Measurements from ENCODE around the gene BRD3OS.

Gene BRD3OS

GRCh38 chr9:134004881-134005280 is 20.4 kb upstream of the BRD3OS start:
- no peak for DNase-seq (ENCODE audit: low read depth)

GRCh38 chr9:134005381-134005780 is 19.9 kb upstream of the BRD3OS start:
- DNase-seq (ENCODE audit: low read depth): no peak

- no peak for DNase-seq (ENCODE audit: low read depth)
Measured at GRCh38 chr9:134007150-134007549, 18.1 kb upstream of the BRD3OS start.

GRCh38 chr9:134007571-134007970 is 17.7 kb upstream of the BRD3OS start:
- DNase-seq (ENCODE audit: low read depth): no peak

GRCh38 chr9:134010310-134011173 is 14.7 kb upstream of the BRD3OS start:
- no peak for DNase-seq (ENCODE audit: low read depth)

- DNase-seq (ENCODE audit: low read depth): no peak
Measured at GRCh38 chr9:134011401-134011800, 13.9 kb upstream of the BRD3OS start.

- DNase-seq (ENCODE audit: low read depth): no peak
Measured at GRCh38 chr9:134014946-134015345, 10.3 kb upstream of the BRD3OS start.

- no peak for DNase-seq (ENCODE audit: low read depth)
Measured at GRCh38 chr9:134024214-134024792, 978 bp upstream of the BRD3OS start.

GRCh38 chr9:134025606-134026541 is 593 bp downstream of the BRD3OS start:
- DNase-seq (ENCODE audit: low read depth): peak; percentile 26

- no peak for DNase-seq (ENCODE audit: low read depth)
Measured at GRCh38 chr9:134026581-134026980, 1.3 kb downstream of the BRD3OS start.

GRCh38 chr9:134026981-134027380 is 1.7 kb downstream of the BRD3OS start:
- DNase-seq (ENCODE audit: low read depth): no peak

- DNase-seq (ENCODE audit: low read depth): no peak
Measured at GRCh38 chr9:134027561-134027960, 2.3 kb downstream of the BRD3OS start.

GRCh38 chr9:134028076-134028475 is 2.8 kb downstream of the BRD3OS start:
- no peak for DNase-seq (ENCODE audit: low read depth)

- no peak for DNase-seq (ENCODE audit: low read depth)
Measured at GRCh38 chr9:134028575-134029247, 3.4 kb downstream of the BRD3OS start.

- no peak for DNase-seq (ENCODE audit: low read depth)
Measured at GRCh38 chr9:134029248-134030226, 4.3 kb downstream of the BRD3OS start.

- DNase-seq (ENCODE audit: low read depth): no peak
Measured at GRCh38 chr9:134030821-134031470, 5.7 kb downstream of the BRD3OS start.

- no peak for DNase-seq (ENCODE audit: low read depth)
Measured at GRCh38 chr9:134031783-134032182, 6.5 kb downstream of the BRD3OS start.

- no peak for DNase-seq (ENCODE audit: low read depth)
Measured at GRCh38 chr9:134032456-134033222, 7.4 kb downstream of the BRD3OS start.

GRCh38 chr9:134033516-134034214 is 8.4 kb downstream of the BRD3OS start:
- DNase-seq (ENCODE audit: low read depth): no peak

All from stimulated activated CD8-positive, alpha-beta memory T cell treated with anti-CD3 and anti-CD28 coated beads, Interleukin-4, amount 100 ng/mL, for 24 hours (primary cell).